NT2/D1 (cell line): ENCODE measurements around the gene HCN2.

Experiments
- DNase-seq: peaks from one replicate; pipeline ENCODE4 v3.0.0-alpha.2; 2011; ENCODE audit warnings: low read depth, low spot score
- H3K27me3 ChIP-seq: 2 replicates; pipeline ENCODE4 v1.6.0; 2011; ENCODE audit warnings: mild to moderate bottlenecking; ENCODE audit not compliant: insufficient read length, insufficient read depth
- H3K36me3 ChIP-seq: 2 replicates; pipeline ENCODE4 v1.6.1; 2011; ENCODE audit warnings: mild to moderate bottlenecking, low read length, mixed read lengths; ENCODE audit not compliant: insufficient read depth, insufficient read length
- H3K4me1 ChIP-seq: 2 replicates; pipeline ENCODE4 v1.5.1; 2011; ENCODE audit not compliant: insufficient read depth, insufficient read length
- H3K4me3 ChIP-seq: 2 replicates; pipeline ENCODE4 v1.5.1; 2011; ENCODE audit warnings: low read depth; ENCODE audit not compliant: insufficient read length
- H3K9ac ChIP-seq: 2 replicates; pipeline ENCODE4 v1.6.0; 2011; ENCODE audit warnings: low read depth; ENCODE audit not compliant: insufficient read length
- H3K9me3 ChIP-seq: 2 replicates; pipeline ENCODE4 v1.5.1; 2011; ENCODE audit warnings: mild to moderate bottlenecking, low read length; ENCODE audit not compliant: insufficient read depth
- SUZ12 ChIP-seq: IDR thresholded peaks from 2 replicates; pipeline ENCODE4 v1.6.1; 2011; ENCODE audit not compliant: insufficient read length, insufficient read depth; ENCODE audit errors: extremely low read depth
- YY1 ChIP-seq: IDR thresholded peaks from 2 replicates; pipeline ENCODE4 v1.6.1; 2011; ENCODE audit not compliant: insufficient read length, insufficient read depth
- ZNF274 ChIP-seq: IDR thresholded peaks from 2 replicates; pipeline ENCODE4 v1.6.1; 2011; ENCODE audit warnings: mild to moderate bottlenecking, low read depth, low read length

The HCN2 gene

DNA sequence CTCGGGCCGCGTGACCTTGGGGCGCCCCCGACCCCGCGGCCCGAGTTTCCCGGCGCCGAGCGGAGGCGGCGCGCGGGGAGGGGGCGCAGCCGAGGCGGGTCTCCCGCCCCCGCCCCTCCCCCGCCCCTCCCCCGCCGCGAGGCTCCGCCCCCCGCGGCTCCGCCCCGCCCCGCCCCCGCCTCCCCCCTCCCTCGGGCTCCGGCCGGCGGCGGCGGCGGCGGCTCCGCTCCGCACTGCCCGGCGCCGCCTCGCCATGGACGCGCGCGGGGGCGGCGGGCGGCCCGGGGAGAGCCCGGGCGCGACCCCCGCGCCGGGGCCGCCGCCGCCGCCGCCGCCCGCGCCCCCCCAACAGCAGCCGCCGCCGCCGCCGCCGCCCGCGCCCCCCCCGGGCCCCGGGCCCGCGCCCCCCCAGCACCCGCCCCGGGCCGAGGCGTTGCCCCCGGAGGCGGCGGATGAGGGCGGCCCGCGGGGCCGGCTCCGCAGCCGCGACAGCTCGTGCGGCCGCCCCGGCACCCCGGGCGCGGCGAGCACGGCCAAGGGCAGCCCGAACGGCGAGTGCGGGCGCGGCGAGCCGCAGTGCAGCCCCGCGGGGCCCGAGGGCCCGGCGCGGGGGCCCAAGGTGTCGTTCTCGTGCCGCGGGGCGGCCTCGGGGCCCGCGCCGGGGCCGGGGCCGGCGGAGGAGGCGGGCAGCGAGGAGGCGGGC is at the start of gene HCN2:
Gene HCN2, plus strand, starts transcription at position 189 of the 703 bp plus-strand sequence. Its CDS starts 65 bp downstream, at position 254.
- no peak for DNase-seq
- H3K9me3 ChIP-seq, result no peaks in the 10 kb centered on the region
- H3K4me1 ChIP-seq, result peaks cover 33% of the 10 kb centered on the region
- H3K36me3 ChIP-seq, result no peaks in the 10 kb centered on the region
- peaks cover 57% of the 10 kb centered on the region for H3K27me3 ChIP-seq
- H3K4me3 ChIP-seq, result peak within 1 kb of the TSS; percentile 32
- peak within 1 kb of the TSS; percentile 59 for H3K9ac ChIP-seq
- TF ChIP-seq YY1 (no peak), SUZ12 (no peak), ZNF274 (no peak)

GRCh38 chr19:540867-541637 is 48.6 kb upstream of the HCN2 start:
- Histone ChIP-seq H3K4me1 (no peaks in the 10 kb centered on the region), H3K27me3 (no peaks in the 10 kb centered on the region), H3K9ac (no peak overlapping the region), H3K4me3 (no peak overlapping the region), H3K36me3 (peaks cover 59% of the 10 kb centered on the region), H3K9me3 (no peaks in the 10 kb centered on the region)
- no peak for TF ChIP-seq ZNF274
- no peak for TF ChIP-seq YY1
- no peak for TF ChIP-seq SUZ12
- no peak for DNase-seq

DNA sequence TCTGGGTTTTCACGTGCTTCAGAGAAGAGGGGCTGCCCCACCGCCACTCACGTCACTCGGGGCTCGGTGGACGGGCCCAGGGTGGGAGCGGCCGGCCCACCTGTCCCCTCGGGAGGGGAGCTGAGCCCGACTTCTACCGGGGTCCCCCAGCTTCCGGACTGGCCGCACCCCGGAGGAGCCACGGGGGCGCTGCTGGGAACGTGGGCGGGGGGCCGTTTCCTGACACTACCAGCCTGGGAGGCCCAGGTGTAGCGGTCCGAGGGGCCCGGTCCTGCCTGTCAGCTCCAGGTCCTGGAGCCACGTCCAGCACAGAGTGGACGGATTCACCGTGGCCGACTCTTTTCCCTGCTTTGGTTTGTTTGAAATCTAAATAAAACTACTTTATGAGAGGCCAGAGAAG is 48.0 kb upstream of the HCN2 start:
- Histone ChIP-seq H3K4me1 (no peaks in the 10 kb centered on the region), H3K27me3 (no peaks in the 10 kb centered on the region), H3K4me3 (no peak overlapping the region), H3K9me3 (no peaks in the 10 kb centered on the region), H3K9ac (no peak overlapping the region), H3K36me3 (peaks cover 52% of the 10 kb centered on the region)
- TF ChIP-seq YY1, result no peak
- no peak for TF ChIP-seq SUZ12
- no peak for TF ChIP-seq ZNF274
- no peak for DNase-seq

GRCh38 chr19:542173-542866 is 47.4 kb upstream of the HCN2 start:
- DNase-seq, result no peak
- Histone ChIP-seq H3K36me3 (peaks cover 47% of the 10 kb centered on the region), H3K4me1 (no peaks in the 10 kb centered on the region), H3K27me3 (no peaks in the 10 kb centered on the region), H3K9ac (no peak overlapping the region), H3K9me3 (no peaks in the 10 kb centered on the region), H3K4me3 (no peak overlapping the region)
- no peak for TF ChIP-seq YY1
- no peak for TF ChIP-seq ZNF274
- TF ChIP-seq SUZ12, result no peak

DNA sequence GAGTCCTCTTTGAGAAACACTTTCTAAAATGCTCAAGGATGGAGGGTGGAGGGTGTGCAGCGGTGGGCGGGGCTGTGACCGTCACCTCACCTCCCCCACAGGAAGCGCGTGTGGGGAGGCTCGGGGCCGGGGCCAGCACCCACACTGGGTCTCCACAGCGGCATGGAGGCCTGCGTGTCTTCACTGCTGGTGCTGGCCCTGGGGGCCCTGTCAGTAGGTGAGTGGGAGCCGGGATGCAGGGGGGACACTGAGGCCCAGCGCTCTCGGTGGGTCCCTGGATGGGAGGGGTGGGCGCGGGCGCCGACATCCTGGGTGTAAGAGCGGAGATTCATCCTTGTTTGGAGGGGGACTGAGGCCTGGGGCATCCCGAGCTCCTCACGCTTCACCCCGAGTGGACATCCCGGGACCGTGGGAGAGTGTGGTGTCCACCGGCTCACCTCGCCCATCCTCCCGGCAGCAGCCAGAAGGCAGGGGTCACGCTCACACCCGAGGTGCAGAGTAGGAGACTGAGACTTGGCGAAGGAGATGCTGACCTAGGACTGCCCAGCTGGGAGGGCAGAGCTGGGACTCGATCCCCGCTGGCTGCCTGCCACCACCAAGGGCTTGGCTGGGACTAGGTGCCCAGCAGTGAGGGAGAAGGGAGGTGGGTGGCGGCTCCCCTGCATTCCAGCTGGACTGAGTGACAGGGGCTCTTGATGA is 45.6 kb upstream of the HCN2 start, which contains the start of gene GZMM:
Gene GZMM, plus strand, starts transcription at position 144 of the 699 bp plus-strand sequence. Its CDS starts 19 bp downstream, at position 163.
- Histone ChIP-seq H3K9me3 (no peaks in the 10 kb centered on the region), H3K4me3 (no peak within 1 kb of the TSS), H3K27me3 (no peaks in the 10 kb centered on the region), H3K4me1 (peaks cover 2% of the 10 kb centered on the region), H3K36me3 (peaks cover 31% of the 10 kb centered on the region), H3K9ac (no peak within 1 kb of the TSS)
- no peak for DNase-seq
- no peak for TF ChIP-seq SUZ12
- no peak for TF ChIP-seq YY1
- TF ChIP-seq ZNF274, result no peak

DNA sequence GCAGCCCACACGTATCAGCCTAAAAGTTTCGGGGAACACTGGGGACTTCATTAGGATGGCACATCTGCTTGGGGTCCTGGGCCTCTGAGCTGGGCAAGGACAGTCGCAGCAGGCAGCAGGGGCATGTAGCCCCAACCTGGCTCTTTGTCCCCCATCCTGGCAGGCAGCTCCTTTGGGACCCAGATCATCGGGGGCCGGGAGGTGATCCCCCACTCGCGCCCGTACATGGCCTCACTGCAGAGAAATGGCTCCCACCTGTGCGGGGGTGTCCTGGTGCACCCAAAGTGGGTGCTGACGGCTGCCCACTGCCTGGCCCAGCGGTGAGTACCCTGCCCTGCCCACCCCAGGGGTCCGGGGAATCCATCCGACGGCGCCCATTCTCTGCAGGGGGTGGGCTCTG is 42.6 kb upstream of the HCN2 start:
- TF ChIP-seq ZNF274 (no peak), YY1 (no peak), SUZ12 (no peak)
- Histone ChIP-seq H3K27me3 (no peaks in the 10 kb centered on the region), H3K36me3 (peaks cover 10% of the 10 kb centered on the region), H3K4me1 (peaks cover 6% of the 10 kb centered on the region), H3K4me3 (no peak overlapping the region), H3K9ac (no peak overlapping the region), H3K9me3 (no peaks in the 10 kb centered on the region)
- no peak for DNase-seq
